GM23338 (cell line): Measurements from ENCODE around the gene LCMT1. TPM values are rescaled to one million over a fixed set of nuclear protein-coding genes. Genes with fewer than 3 reads are reported as not detected.

Source experiments
- ATAC-seq: fragments of 200-7000 bp; cut with Tn5 transposase; 3 replicates; pipeline ENCODE4 v1.9.1; 2020
- DNase-seq: peaks from one replicate; pipeline ENCODE4 v3.0.0-alpha.2; 2015; ENCODE audit warnings: low spot score
- H2AFZ ChIP-seq: fragments of 200-600 bp; sonication (generic); 2 replicates; pipeline ENCODE4 v1.8.0; 2016; ENCODE audit warnings: antibody characterized with exemption, mild to moderate bottlenecking, moderate library complexity
- H3F3A ChIP-seq: fragments of 200-600 bp; sonication (generic); replicated peaks from 2 replicates; pipeline ENCODE4 v1.8.0; 2017; ENCODE audit warnings: antibody characterized with exemption, mixed run types, low read depth
- H3K27ac ChIP-seq: fragments of 200-600 bp; sonication (generic); 2 replicates; pipeline ENCODE4 v1.6.1; 2016; ENCODE audit warnings: low read depth
- H3K27me3 ChIP-seq: fragments of 200-600 bp; sonication (generic); 2 replicates; pipeline ENCODE4 v1.8.0; 2016; ENCODE audit warnings: mild to moderate bottlenecking, mixed run types, moderate library complexity; ENCODE audit not compliant: insufficient read depth
- H3K36me3 ChIP-seq: fragments of 200-600 bp; sonication (generic); 2 replicates; pipeline ENCODE4 v1.8.0; 2016; ENCODE audit warnings: mild to moderate bottlenecking; ENCODE audit not compliant: insufficient read depth
- H3K4me1 ChIP-seq: fragments of 200-600 bp; sonication (generic); 2 replicates; pipeline ENCODE4 v1.8.0; 2016; ENCODE audit warnings: mild to moderate bottlenecking, moderate library complexity; ENCODE audit not compliant: insufficient read depth
- H3K4me2 ChIP-seq: fragments of 200-600 bp; sonication (generic); 2 replicates; pipeline ENCODE4 v1.7.1; 2017; ENCODE audit warnings: mixed run types
- H3K4me3 ChIP-seq: fragments of 200-600 bp; sonication (generic); 2 replicates; pipeline ENCODE4 v1.6.1; 2016; ENCODE audit warnings: mixed run types
- H3K79me2 ChIP-seq: fragments of 200-600 bp; sonication (generic); replicated peaks from 2 replicates; pipeline ENCODE4 v1.8.0; 2017; ENCODE audit warnings: mild to moderate bottlenecking; ENCODE audit not compliant: insufficient read depth
- H3K9me2 ChIP-seq: fragments of 200-600 bp; sonication (generic); 2 replicates; pipeline ENCODE4 v1.8.0; 2017; ENCODE audit not compliant: insufficient read depth
- H4K20me1 ChIP-seq: fragments of 200-600 bp; sonication (generic); replicated peaks from 2 replicates; pipeline ENCODE4 v1.8.0; 2017; ENCODE audit warnings: mild to moderate bottlenecking; ENCODE audit not compliant: insufficient read depth
- H3K27ac Mint-ChIP-seq: 2 replicates; pipeline ENCODE4 v1.8.0; 2020; ENCODE audit warnings: inconsistent platforms, mild to moderate bottlenecking, moderate library complexity, mixed read lengths
- H3K27me3 Mint-ChIP-seq: 3 replicates; pipeline ENCODE4 v1.8.0; 2022; ENCODE audit warnings: low read depth, mild to moderate bottlenecking, moderate library complexity, mixed read lengths, inconsistent platforms; ENCODE audit not compliant: insufficient read depth, poor library complexity
- H3K36me3 Mint-ChIP-seq: 3 replicates; pipeline ENCODE4 v1.8.0; 2021; ENCODE audit warnings: low read depth, mild to moderate bottlenecking, inconsistent platforms, moderate library complexity, mixed read lengths
- H3K4me1 Mint-ChIP-seq: 3 replicates; pipeline ENCODE4 v1.8.0; 2020; ENCODE audit warnings: mild to moderate bottlenecking, inconsistent platforms, mixed read lengths
- H3K4me3 Mint-ChIP-seq: 3 replicates; pipeline ENCODE4 v1.8.0; 2021; ENCODE audit warnings: moderate library complexity, mild to moderate bottlenecking, inconsistent platforms, mixed read lengths
- H3K9me3 Mint-ChIP-seq: 3 replicates; pipeline ENCODE4 v1.8.0; 2020; ENCODE audit warnings: moderate library complexity, mild to moderate bottlenecking, inconsistent platforms, mixed read lengths
- CTCF ChIP-seq, 2 experiments: fragments of 200-600 bp in 1 of 2; sonication (generic) in 1 of 2; conservative IDR thresholded peaks; 2 replicates each; pipeline versions ENCODE4 v1.5.1 to v1.6.1; 2016 to 2017; ENCODE audit warnings: antibody characterized with exemption in 2 of 2, low read depth in 2 of 2, mild to moderate bottlenecking in 2 of 2, moderate library complexity in 1 of 2
- EZH2phosphoT487 ChIP-seq: fragments of 200-600 bp; sonication (generic); IDR thresholded peaks from one replicate; pipeline ENCODE4 v1.8.1; 2018; ENCODE audit warnings: antibody characterized with exemption; ENCODE audit not compliant: unreplicated experiment
- POLR2AphosphoS5 ChIP-seq: IDR thresholded peaks from 2 replicates; pipeline ENCODE4 v1.6.1; 2016; ENCODE audit warnings: antibody characterized with exemption, low read depth
- ZNF114 ChIP-seq: fragments of 250-450 bp; sonication (Bioruptor Pico); IDR thresholded peaks from 2 replicates; pipeline ENCODE4 v1.5.0; 2020; ENCODE audit warnings: mild to moderate bottlenecking, moderate library complexity
- ZNF331 ChIP-seq: fragments of 250-450 bp; sonication (Bioruptor Pico); IDR thresholded peaks from 2 replicates; pipeline ENCODE4 v1.5.0; 2020; ENCODE audit warnings: low read depth, mild to moderate bottlenecking, moderate library complexity
- polyA plus RNA-seq: library from polyadenylated mRNA; unstranded; fragments of >200 nt; fragmentation: Nextera tagmentation; extraction: Ambion mirVana; gene quantifications from 2 replicates; pipeline ENCODE4 v1.2.1, GENCODE V29; 2016
- total RNA-seq: library from RNA; depleted of rRNA; stranded (reverse); fragments of >200 nt; shearing (Covaris generic); gene quantifications from 2 replicates; pipeline ENCODE4 v1.2.3, GENCODE V29; 2014
- TF ChIP-seq, protein P1 (sequence below): IDR thresholded peaks from one replicate; pipeline ENCODE4 v1.6.1; 2018; ENCODE audit warnings: antibody characterized with exemption; ENCODE audit not compliant: unreplicated experiment

Gene LCMT1
- total and polyA plus RNA-seq, 2 experiments from 2014 or later = 56.2 to 84.6 TPM

DNA sequence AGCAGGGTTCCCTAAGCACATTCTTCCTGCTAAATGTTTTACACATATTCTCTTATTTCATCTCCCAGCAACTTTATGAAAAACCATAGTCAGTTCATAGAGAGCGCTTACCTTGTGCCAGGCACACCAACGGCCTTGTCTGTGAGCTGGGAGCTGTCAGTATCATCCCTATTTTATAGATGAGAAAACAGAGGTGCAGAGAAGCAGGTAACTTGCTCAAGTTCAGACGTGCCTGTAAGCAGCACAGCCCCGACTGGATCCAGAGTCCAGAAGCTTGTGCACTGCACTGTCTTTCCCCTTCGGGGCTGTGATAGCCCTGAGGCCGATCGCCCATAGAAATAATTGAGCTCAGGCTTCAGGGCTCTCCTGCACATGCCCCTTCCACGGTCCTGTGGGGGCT lies 111.4 kb downstream of the LCMT1 start:
- Histone ChIP-seq H3K4me1 (no peaks in the 10 kb centered on the region), H3K4me3 (no peak overlapping the region), H3K27ac (no peak overlapping the region), H3K36me3 (no peaks in the 10 kb centered on the region), H3K4me2 (no peak overlapping the region), H3K79me2 (no peaks in the 10 kb centered on the region), H3K27me3 (no peaks in the 10 kb centered on the region), H2AFZ (no peak overlapping the region), H4K20me1 (no peaks in the 10 kb centered on the region), H3K9me2 (no peaks in the 10 kb centered on the region), H3F3A (no peaks in the 10 kb centered on the region)
- Mint-ChIP-seq H3K36me3 (no peaks in the 10 kb centered on the region), H3K27ac (no peak overlapping the region), H3K27me3 (peaks cover 12% of the 10 kb centered on the region), H3K4me3 (no peak overlapping the region), H3K4me1 (no peaks in the 10 kb centered on the region), H3K9me3 (no peaks in the 10 kb centered on the region)
- TF ChIP-seq, protein P1, sequence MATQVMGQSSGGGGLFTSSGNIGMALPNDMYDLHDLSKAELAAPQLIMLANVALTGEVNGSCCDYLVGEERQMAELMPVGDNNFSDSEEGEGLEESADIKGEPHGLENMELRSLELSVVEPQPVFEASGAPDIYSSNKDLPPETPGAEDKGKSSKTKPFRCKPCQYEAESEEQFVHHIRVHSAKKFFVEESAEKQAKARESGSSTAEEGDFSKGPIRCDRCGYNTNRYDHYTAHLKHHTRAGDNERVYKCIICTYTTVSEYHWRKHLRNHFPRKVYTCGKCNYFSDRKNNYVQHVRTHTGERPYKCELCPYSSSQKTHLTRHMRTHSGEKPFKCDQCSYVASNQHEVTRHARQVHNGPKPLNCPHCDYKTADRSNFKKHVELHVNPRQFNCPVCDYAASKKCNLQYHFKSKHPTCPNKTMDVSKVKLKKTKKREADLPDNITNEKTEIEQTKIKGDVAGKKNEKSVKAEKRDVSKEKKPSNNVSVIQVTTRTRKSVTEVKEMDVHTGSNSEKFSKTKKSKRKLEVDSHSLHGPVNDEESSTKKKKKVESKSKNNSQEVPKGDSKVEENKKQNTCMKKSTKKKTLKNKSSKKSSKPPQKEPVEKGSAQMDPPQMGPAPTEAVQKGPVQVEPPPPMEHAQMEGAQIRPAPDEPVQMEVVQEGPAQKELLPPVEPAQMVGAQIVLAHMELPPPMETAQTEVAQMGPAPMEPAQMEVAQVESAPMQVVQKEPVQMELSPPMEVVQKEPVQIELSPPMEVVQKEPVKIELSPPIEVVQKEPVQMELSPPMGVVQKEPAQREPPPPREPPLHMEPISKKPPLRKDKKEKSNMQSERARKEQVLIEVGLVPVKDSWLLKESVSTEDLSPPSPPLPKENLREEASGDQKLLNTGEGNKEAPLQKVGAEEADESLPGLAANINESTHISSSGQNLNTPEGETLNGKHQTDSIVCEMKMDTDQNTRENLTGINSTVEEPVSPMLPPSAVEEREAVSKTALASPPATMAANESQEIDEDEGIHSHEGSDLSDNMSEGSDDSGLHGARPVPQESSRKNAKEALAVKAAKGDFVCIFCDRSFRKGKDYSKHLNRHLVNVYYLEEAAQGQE = no peak
- ATAC-seq (no peak), DNase-seq (no peak)

DNA sequence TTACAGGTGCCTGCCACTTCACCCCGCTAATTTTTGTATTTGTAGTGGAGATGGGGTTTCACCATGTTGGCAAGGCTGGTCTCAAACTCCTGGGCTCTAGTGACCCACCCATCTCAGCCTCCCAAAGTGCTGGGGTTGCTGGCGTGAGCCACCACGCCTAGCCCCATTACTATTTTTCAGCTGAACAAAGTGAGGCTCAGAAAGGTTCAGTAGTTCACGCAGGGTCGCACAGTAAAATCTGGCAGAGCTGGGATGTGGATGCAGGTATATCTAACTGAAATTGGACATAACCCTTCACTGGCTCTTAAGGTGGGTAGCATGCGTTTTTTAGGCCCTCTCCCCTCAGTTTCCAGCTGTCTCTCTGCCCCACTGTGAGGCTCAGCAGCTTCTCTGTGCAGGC lies 112.4 kb downstream of the LCMT1 start:
- Mint-ChIP-seq H3K27ac (no peak overlapping the region), H3K9me3 (no peaks in the 10 kb centered on the region), H3K4me3 (no peak overlapping the region), H3K36me3 (no peaks in the 10 kb centered on the region), H3K4me1 (peaks cover 3% of the 10 kb centered on the region), H3K27me3 (peaks cover 11% of the 10 kb centered on the region)
- H3K27ac ChIP-seq = no peak overlapping the region
- no peaks in the 10 kb centered on the region for H3K27me3 ChIP-seq
- no peak overlapping the region for H2AFZ ChIP-seq
- ATAC-seq (no peak), DNase-seq (no peak)
- H3K4me1 ChIP-seq = no peaks in the 10 kb centered on the region
- H4K20me1 ChIP-seq = no peaks in the 10 kb centered on the region
- no peaks in the 10 kb centered on the region for H3K79me2 ChIP-seq
- H3K36me3 ChIP-seq = no peaks in the 10 kb centered on the region
- H3K4me2 ChIP-seq = no peak overlapping the region
- no peaks in the 10 kb centered on the region for H3F3A ChIP-seq
- no peak overlapping the region for H3K4me3 ChIP-seq
- no peaks in the 10 kb centered on the region for H3K9me2 ChIP-seq
- TF ChIP-seq EZH2phosphoT487 = no peak
- TF ChIP-seq ZNF331 = no peak
- no peak for TF ChIP-seq CTCF (conservative IDR thresholded peaks at IDR 0.05; ENCODE audit: low read depth in 2 of 2)
- TF ChIP-seq, protein P1 = no peak
- no peak for TF ChIP-seq POLR2AphosphoS5
- no peak for TF ChIP-seq ZNF114 (CRISPR knock-in tag)
